ENCODE data around the gene OR1K1.
A peak's percentile ranks its signal among the peaks of the same experiment; 100 is the strongest.

The OR1K1 gene

GRCh38 chr9:122810306-122810946 is 10.5 kb downstream of the OR1K1 start:
- H3K4me3 ChIP-seq (ENCODE audit: low read depth, low read length): no peak overlapping the region
- in situ Hi-C loops (cut with HindIII; ENCODE audit: low sequenced_read_pairs): no loop called here
- TF ChIP-seq CTCF (IDR thresholded peaks at IDR 0.05; ENCODE audit: low read depth, low read length, missing control alignments): peak; percentile 59
- peak; percentile 59 for DNase-seq (ENCODE audit: low read depth)

GRCh38 chr9:122812736-122813135 is 12.8 kb downstream of the OR1K1 start:
- H3K4me3 ChIP-seq (ENCODE audit: low read depth, low read length): no peak overlapping the region
- TF ChIP-seq CTCF (IDR thresholded peaks at IDR 0.05; ENCODE audit: low read depth, low read length, missing control alignments): no peak
- no peak for DNase-seq (ENCODE audit: low read depth)
- in situ Hi-C loops (cut with HindIII; ENCODE audit: low sequenced_read_pairs): no loop called here

- in situ Hi-C loops (cut with HindIII; ENCODE audit: low sequenced_read_pairs): no loop called here
- no peak for TF ChIP-seq CTCF (IDR thresholded peaks at IDR 0.05; ENCODE audit: low read depth, low read length, missing control alignments)
- no peak overlapping the region for H3K4me3 ChIP-seq (ENCODE audit: low read depth, low read length)
- DNase-seq (ENCODE audit: low read depth): no peak
Measured at GRCh38 chr9:122814545-122814944, 14.6 kb downstream of the OR1K1 start.

GRCh38 chr9:122815544-122815943 is 15.6 kb downstream of the OR1K1 start:
- no peak for TF ChIP-seq CTCF (IDR thresholded peaks at IDR 0.05; ENCODE audit: low read depth, low read length, missing control alignments)
- in situ Hi-C loops (cut with HindIII; ENCODE audit: low sequenced_read_pairs): no loop called here
- no peak overlapping the region for H3K4me3 ChIP-seq (ENCODE audit: low read depth, low read length)
- no peak for DNase-seq (ENCODE audit: low read depth)

- in situ Hi-C loops (cut with HindIII; ENCODE audit: low sequenced_read_pairs): no loop called here
- H3K4me3 ChIP-seq (ENCODE audit: low read depth, low read length): no peak overlapping the region
- TF ChIP-seq CTCF (IDR thresholded peaks at IDR 0.05; ENCODE audit: low read depth, low read length, missing control alignments): no peak
- DNase-seq (ENCODE audit: low read depth): no peak
Measured at GRCh38 chr9:122816163-122816867, 16.4 kb downstream of the OR1K1 start.

- in situ Hi-C loops (cut with HindIII; ENCODE audit: low sequenced_read_pairs): no loop called here
- no peak overlapping the region for H3K4me3 ChIP-seq (ENCODE audit: low read depth, low read length)
- DNase-seq (ENCODE audit: low read depth): peak; percentile 18
- no peak for TF ChIP-seq CTCF (IDR thresholded peaks at IDR 0.05; ENCODE audit: low read depth, low read length, missing control alignments)
Measured at GRCh38 chr9:122819326-122819725, 19.4 kb downstream of the OR1K1 start.
